H1 (cell line): ENCODE results near the gene SOX2. TPM values are rescaled to one million over a fixed set of nuclear protein-coding genes. Genes with fewer than 3 reads are reported as not detected.
A peak's percentile ranks its signal among the peaks of the same experiment; 100 is the strongest.

Experiments
- CTCF ChIA-PET: fragments of 300-600 bp; sonication (Branson Sonifier 250); formaldehyde crosslinking; loops from one replicate; lab custom pipeline; 2021; ENCODE audit not compliant: partially characterized antibody; lab: Charles Lee
- POLR2A ChIA-PET: fragments of 300-600 bp; sonication (Branson Sonifier 250); formaldehyde crosslinking; loops from one replicate; lab custom pipeline; 2021; ENCODE audit warnings: inconsistent platforms; ENCODE audit not compliant: partially characterized antibody; lab: Charles Lee
- DNase-seq, 2 experiments: peaks; one replicate each; pipeline versions ENCODE4 v3.0.0 to v3.0.0-alpha.2; 2010 to 2022; ENCODE audit warnings: low spot score in 2 of 2, low read depth in 1 of 2, mixed read lengths in 1 of 2
- FAIRE-seq: peaks from 2 replicates; lab custom pipeline; 2011; peaks lifted over from hg19 to GRCh38; lab: Jason Lieb, UNC
- H2AFZ ChIP-seq: 2 replicates; pipeline ENCODE4 v1.8.1; 2012; ENCODE audit warnings: low read length, inconsistent platforms
- H2AK5ac ChIP-seq: 2 replicates; pipeline ENCODE4 v1.6.1; 2013; ENCODE audit warnings: low read depth, low read length
- H2BK120ac ChIP-seq: replicated peaks from 2 replicates; pipeline ENCODE3; 2013; ENCODE audit warnings: low read depth, low read length, inconsistent platforms
- H2BK12ac ChIP-seq: 2 replicates; pipeline ENCODE4 v1.6.1; 2013; ENCODE audit warnings: low read depth, low read length
- H2BK15ac ChIP-seq: 2 replicates; pipeline ENCODE4 v1.6.1; 2013; ENCODE audit warnings: low read length
- H2BK20ac ChIP-seq: 2 replicates; pipeline ENCODE4 v1.6.1; 2013; ENCODE audit warnings: low read length
- H2BK5ac ChIP-seq: 2 replicates; pipeline ENCODE4 v1.6.1; 2013; ENCODE audit warnings: low read depth, low read length
- H3K14ac ChIP-seq: 2 replicates; pipeline ENCODE4 v1.6.1; 2013; ENCODE audit warnings: inconsistent platforms; ENCODE audit not compliant: insufficient read length
- H3K18ac ChIP-seq: 2 replicates; pipeline ENCODE4 v1.6.1; 2013; ENCODE audit warnings: low read length; ENCODE audit errors: extremely low read depth
- H3K23ac ChIP-seq: 2 replicates; pipeline ENCODE4 v1.6.1; 2013; ENCODE audit warnings: inconsistent platforms; ENCODE audit not compliant: insufficient read length
- H3K23me2 ChIP-seq: 2 replicates; pipeline ENCODE4 v1.6.1; 2013; ENCODE audit warnings: low read depth, low read length
- H3K27ac ChIP-seq: 2 replicates; pipeline ENCODE4 v1.6.1; 2011; ENCODE audit warnings: low read depth, low read length, inconsistent platforms
- H3K27me3 ChIP-seq, 4 experiments: replicated peaks in 1 of 4; 1 replicate in 1 of 4; 2 replicates in 3 of 4; pipeline versions ENCODE4 v1.6.1 to v1.8.1; 2011 to 2013; ENCODE audit warnings: low read length in 3 of 4, mild to moderate bottlenecking in 3 of 4, inconsistent platforms in 2 of 4, mixed read lengths in 2 of 4, moderate library complexity in 1 of 4; ENCODE audit not compliant: control insufficient read depth in 3 of 4, insufficient read depth in 3 of 4; ENCODE audit errors: extremely low read depth in 1 of 4
- H3K36me3 ChIP-seq, 4 experiments: 2 replicates each; pipeline versions ENCODE4 v1.6.1 to v1.8.1; 2011 to 2013; ENCODE audit warnings: mild to moderate bottlenecking in 4 of 4, low read length in 3 of 4, moderate library complexity in 2 of 4, control low read depth in 1 of 4, inconsistent platforms in 1 of 4; ENCODE audit not compliant: insufficient read depth in 4 of 4, control insufficient read depth in 2 of 4
- H3K4ac ChIP-seq: replicated peaks from 2 replicates; pipeline ENCODE3; 2013; ENCODE audit warnings: low read length, low read depth, mixed read lengths, inconsistent platforms; ENCODE audit not compliant: insufficient read length
- H3K4me1 ChIP-seq, 4 experiments: replicated peaks in 1 of 4; 1 replicate in 1 of 4; 2 replicates in 3 of 4; pipeline versions ENCODE4 v1.6.1 to v1.8.1; 2011 to 2013; ENCODE audit warnings: low read length in 3 of 4, inconsistent platforms in 2 of 4, mixed read lengths in 1 of 4; ENCODE audit not compliant: insufficient read depth in 4 of 4, control insufficient read depth in 3 of 4
- H3K4me2 ChIP-seq, 2 experiments: 2 replicates each; pipeline versions ENCODE4 v1.6.1 to v1.8.1; 2011 to 2013; ENCODE audit warnings: low read depth in 2 of 2, low read length in 2 of 2, control low read depth in 1 of 2, inconsistent platforms in 1 of 2, mild to moderate bottlenecking in 1 of 2; ENCODE audit not compliant: insufficient read depth in 1 of 2
- H3K4me3 ChIP-seq, 4 experiments: fragments of 200-600, 300-600 bp in 1 of 4; sonication (generic), shearing (Covaris generic), sonication (Bioruptor Twin) in 1 of 4; 2 replicates each; pipeline versions ENCODE4 v1.5.1 to v1.8.1; 2011 to 2016; ENCODE audit warnings: low read length in 4 of 4, low read depth in 3 of 4, control low read depth in 2 of 4, inconsistent platforms in 2 of 4, mild to moderate bottlenecking in 2 of 4, mixed read lengths in 1 of 4, moderate library complexity in 1 of 4; ENCODE audit not compliant: insufficient read depth in 2 of 4; ENCODE audit errors: extremely low read depth in 1 of 4
- H3K56ac ChIP-seq: replicated peaks from 2 replicates; pipeline ENCODE3; 2013; ENCODE audit warnings: low read depth, mild to moderate bottlenecking, mixed read lengths, low read length, inconsistent platforms; ENCODE audit not compliant: insufficient read length
- H3K79me1 ChIP-seq: 2 replicates; pipeline ENCODE4 v1.6.1; 2013; ENCODE audit warnings: low read depth, low read length, control low read depth
- H3K79me2 ChIP-seq, 2 experiments: 2 replicates each; pipeline versions ENCODE4 v1.6.1 to v1.8.1; 2012 to 2013; ENCODE audit warnings: low read length in 2 of 2, mild to moderate bottlenecking in 2 of 2, inconsistent platforms in 1 of 2; ENCODE audit not compliant: insufficient read depth in 2 of 2, control insufficient read depth in 1 of 2
- H3K9ac ChIP-seq, 4 experiments: replicated peaks in 1 of 4; 1 replicate in 1 of 4; 2 replicates in 3 of 4; pipeline versions ENCODE4 v1.6.1 to v1.8.1; 2011 to 2013; ENCODE audit warnings: low read depth in 3 of 4, low read length in 3 of 4, control low read depth in 2 of 4, mild to moderate bottlenecking in 2 of 4, moderate library complexity in 2 of 4, inconsistent platforms in 1 of 4; ENCODE audit errors: extremely low read depth in 1 of 4
- H3K9me3 ChIP-seq, 2 experiments: 2 replicates each; pipeline versions ENCODE4 v1.6.1 to v1.8.1; 2012 to 2013; ENCODE audit warnings: mild to moderate bottlenecking in 2 of 2, moderate library complexity in 2 of 2, control low read depth in 1 of 2, inconsistent platforms in 1 of 2, low read depth in 1 of 2, low read length in 1 of 2, mixed read lengths in 1 of 2; ENCODE audit not compliant: insufficient read depth in 2 of 2
- H4K20me1 ChIP-seq, 2 experiments: replicated peaks in 1 of 2; 2 replicates each; pipeline versions ENCODE3 to v1.8.1; 2011 to 2013; ENCODE audit warnings: inconsistent platforms in 2 of 2, low read length in 2 of 2, mild to moderate bottlenecking in 1 of 2; ENCODE audit not compliant: insufficient read depth in 2 of 2, control insufficient read depth in 1 of 2
- H4K5ac ChIP-seq: 2 replicates; pipeline ENCODE4 v1.6.1; 2013; ENCODE audit warnings: low read length, low read depth, mixed read lengths, inconsistent platforms; ENCODE audit not compliant: insufficient read length
- H4K8ac ChIP-seq: 2 replicates; pipeline ENCODE4 v1.8.0; 2013; ENCODE audit warnings: mild to moderate bottlenecking, moderate library complexity, low read length, inconsistent platforms; ENCODE audit not compliant: insufficient read depth; ENCODE audit errors: extremely low read depth
- H4K91ac ChIP-seq: replicated peaks from 2 replicates; pipeline ENCODE3; 2013; ENCODE audit warnings: low read length, mixed read lengths, inconsistent platforms; ENCODE audit not compliant: insufficient read length
- ASH2L ChIP-seq: fragments of 200-600, 300-600 bp; sonication (generic); IDR thresholded peaks from one replicate; pipeline ENCODE4 v1.7.1; 2017; ENCODE audit warnings: low read length
- BACH1 ChIP-seq: IDR thresholded peaks from 2 replicates; pipeline ENCODE4 v1.6.1; 2012; ENCODE audit warnings: low read length, improper control_type of control experiment
- JUN ChIP-seq: IDR thresholded peaks from 2 replicates; pipeline ENCODE4 v1.6.1; 2011; ENCODE audit warnings: low read depth, mild to moderate bottlenecking, improper control_type of control experiment, low read length
- JUND ChIP-seq: IDR thresholded peaks from 2 replicates; pipeline ENCODE4 v1.6.1; 2011; ENCODE audit warnings: mild to moderate bottlenecking, improper control_type of control experiment, low read length
- KDM1A ChIP-seq: fragments of 200-600, 300-600 bp; sonication (generic); IDR thresholded peaks from 2 replicates; pipeline ENCODE4 v1.7.1; 2016; ENCODE audit warnings: mild to moderate bottlenecking, low read length, borderline replicate concordance
- KDM5A ChIP-seq: fragments of 200-600 bp; IDR thresholded peaks from 2 replicates; pipeline ENCODE4 v1.7.1; 2012; ENCODE audit warnings: mild to moderate bottlenecking, low read length, inconsistent platforms, mixed read lengths
- MAFK ChIP-seq: IDR thresholded peaks from 2 replicates; pipeline ENCODE4 v1.6.1; 2012; ENCODE audit warnings: low read depth, mild to moderate bottlenecking, improper control_type of control experiment, low read length
- RAD21 ChIP-seq, 2 experiments: IDR thresholded peaks in 1 of 2; conservative IDR thresholded peaks in 1 of 2; 2 replicates each; pipeline ENCODE4 v1.6.1; 2011; ENCODE audit warnings: low read depth in 2 of 2, low read length in 2 of 2, improper control_type of control experiment in 1 of 2, inconsistent platforms in 1 of 2, mild to moderate bottlenecking in 1 of 2, moderate library complexity in 1 of 2
- RFX5 ChIP-seq: IDR thresholded peaks from 2 replicates; pipeline ENCODE4 v1.6.1; 2011; ENCODE audit warnings: low read depth, low read length, improper control_type of control experiment, borderline replicate concordance
- RXRA ChIP-seq: IDR thresholded peaks from 2 replicates; pipeline ENCODE4 v1.6.1; 2011; ENCODE audit warnings: low read depth, mild to moderate bottlenecking, low read length, moderate library complexity; ENCODE audit not compliant: insufficient read depth
- SP2 ChIP-seq: IDR thresholded peaks from 2 replicates; pipeline ENCODE4 v1.6.1; 2012; ENCODE audit warnings: mild to moderate bottlenecking, low read length, inconsistent platforms
- SP4 ChIP-seq: IDR thresholded peaks from 2 replicates; pipeline ENCODE4 v1.6.1; 2012; ENCODE audit warnings: low read length, inconsistent platforms
- TAF1 ChIP-seq: IDR thresholded peaks from 2 replicates; pipeline ENCODE4 v1.6.1; 2011; ENCODE audit warnings: mild to moderate bottlenecking, low read depth, low read length
- WGBS, 2 experiments: shearing (Covaris generic) in 1 of 2; methylation state at CpG; one replicate each; pipeline versions ENCODE4 v1.1.6 to v1.1.7; 2013 to 2015; ENCODE audit warnings: low lambda C conversion rate in 2 of 2, mixed read lengths in 2 of 2, inconsistent platforms in 1 of 2, low coverage in 1 of 2, missing lambda C conversion rate in 1 of 2; ENCODE audit not compliant: insufficient replicate concordance in 2 of 2, insufficient coverage in 1 of 2, insufficient read length in 1 of 2; ENCODE audit errors: extremely low coverage in 1 of 2, missing lambda C conversion rate in 1 of 2; 5-methylcytosine and 5-hydroxymethylcytosine counted together
- polyA plus RNA-seq, 7 experiments: library from polyadenylated mRNA; depleted of rRNA in 3 of 7; stranded (reverse) in 5 of 7; unstranded in 2 of 7; fragments of >200 nt in 5 of 7; fragments of 200-250 nt in 2 of 7; gene quantifications; 1 replicate in 5 of 7; 2 replicates in 1 of 7; 4 replicates in 1 of 7; pipeline versions ENCODE4 v1.2.1 to v1.2.3, GENCODE V29; 2011 to 2013; ENCODE audit warnings: missing spikeins in 2 of 7, mixed read lengths in 2 of 7
- total RNA-seq: library from RNA; stranded (reverse); fragmentation: NEBNext Ultra II Directional; extraction: Animal tissue kit (Norgen Biotek cat#: 25700); gene quantifications from 2 replicates; pipeline ENCODE4 v1.2.1, GENCODE V29; 2021

The SOX2 gene
- total and polyA plus RNA-seq, 2 of the 8 experiments (the other 6 are each of a cell fraction or from before 2014, with no cell fraction given) = 149 to 247 TPM

- Histone ChIP-seq H3K56ac (no peak overlapping the region), H2BK5ac (no peak overlapping the region), H3K9me3 (no peaks in the 10 kb centered on the region), H3K9ac (no peak overlapping the region), H3K23ac (no peak overlapping the region), H3K4me3 (no peak overlapping the region), H2AK5ac (no peak overlapping the region), H3K27me3 (no peaks in the 10 kb centered on the region; a peak in 1 of 7 replicates), H4K5ac (no peak overlapping the region), H3K79me1 (no peaks in the 10 kb centered on the region), H3K79me2 (no peaks in the 10 kb centered on the region), H3K23me2 (no peaks in the 10 kb centered on the region), H3K27ac (no peak overlapping the region), H3K14ac (no peak overlapping the region), H2AFZ (no peak overlapping the region), H2BK15ac (no peak overlapping the region), H2BK20ac (no peak overlapping the region), H2BK12ac (no peak overlapping the region), H2BK120ac (peak overlapping the region; percentile 36), H3K4me2 (no peak overlapping the region), H4K8ac (no peak overlapping the region), H4K91ac (no peak overlapping the region), H3K36me3 (no peaks in the 10 kb centered on the region), H3K4ac (no peak overlapping the region), H3K18ac (no peak overlapping the region), H3K4me1 (peaks cover 0 to 17% (median 8%) of the 10 kb centered on the region in 4 experiments; a peak in 5 of 7 replicates), H4K20me1 (no peaks in the 10 kb centered on the region)
- FAIRE-seq (peak; percentile 70), DNase-seq (no peak)
- 74% methylated on average over 3 of the region's 3 CpGs; no CpG with 5 or more reads in 1 of the 2 experiments for WGBS, 2 experiments
- POLR2A ChIA-PET = no interaction called here
- CTCF ChIA-PET = no interaction called here
- TF ChIP-seq ASH2L (no peak), KDM5A (no peak), JUN (no peak), SP4 (no peak), JUND (no peak), BACH1 (no peak), KDM1A (no peak), RXRA (no peak), RAD21 (IDR thresholded peaks at IDR 0.05 in 1 of 2, conservative IDR thresholded peaks at IDR 0.05 in 1 of 2; ENCODE audit: low read depth in 2 of 2, low read length in 2 of 2) (no peak), MAFK (no peak), TAF1 (no peak), SP2 (no peak), RFX5 (no peak)
- TF ChIP-seq, all 59 proteins: peak for 0
Observed at GRCh38 chr3:181753391-181753790, 41.7 kb downstream of the SOX2 start.
